Stimulated activated CD8-positive, alpha-beta memory T cell treated with anti-CD3 and anti-CD28 coated beads, Interleukin-7, amount 100 ng/mL, for 1 hour (primary cell): ENCODE data around the gene PPM1A.

Experiments
- DNase-seq, 2 donors: peaks; one replicate each; pipeline ENCODE4 v3.0.0-alpha.2; 2020; ENCODE audit warnings: low read depth in 2 of 2

PPM1A gene

GRCh38 chr14:60323199-60323896 lies 74.3 kb downstream of the PPM1A start:
- no peak for DNase-seq

- no peak for DNase-seq
These were observed 75.8 kb downstream of the PPM1A start for GRCh38 chr14:60324837-60325236.

- DNase-seq: no peak
These were observed 77.3 kb downstream of the PPM1A start for GRCh38 chr14:60326274-60326673.

- no peak for DNase-seq
These were observed 78.7 kb downstream of the PPM1A start for GRCh38 chr14:60327447-60328331.

GRCh38 chr14:60328583-60328982 lies 79.6 kb downstream of the PPM1A start:
- DNase-seq: no peak

- DNase-seq: no peak
These were observed 80.3 kb downstream of the PPM1A start for GRCh38 chr14:60329274-60329673.

- peak; percentile 37 to 69 for DNase-seq
These were observed 82.4 kb downstream of the PPM1A start for GRCh38 chr14:60331201-60332045.

GRCh38 chr14:60332046-60332399 lies 83.0 kb downstream of the PPM1A start:
- DNase-seq: no peak

- no peak for DNase-seq
These were observed 83.8 kb downstream of the PPM1A start for GRCh38 chr14:60332869-60333268.

GRCh38 chr14:60339571-60339970 lies 90.5 kb downstream of the PPM1A start:
- no peak for DNase-seq

GRCh38 chr14:60343571-60344071 lies 94.6 kb downstream of the PPM1A start:
- DNase-seq: no peak

GRCh38 chr14:60344751-60345150 lies 95.7 kb downstream of the PPM1A start:
- DNase-seq: no peak

- DNase-seq: no peak
These were observed 97.7 kb downstream of the PPM1A start for GRCh38 chr14:60346706-60347105.

GRCh38 chr14:60348211-60348610 lies 99.2 kb downstream of the PPM1A start:
- DNase-seq: no peak
